ENCODE results near the gene SCML1.

The SCML1 gene

DNA sequence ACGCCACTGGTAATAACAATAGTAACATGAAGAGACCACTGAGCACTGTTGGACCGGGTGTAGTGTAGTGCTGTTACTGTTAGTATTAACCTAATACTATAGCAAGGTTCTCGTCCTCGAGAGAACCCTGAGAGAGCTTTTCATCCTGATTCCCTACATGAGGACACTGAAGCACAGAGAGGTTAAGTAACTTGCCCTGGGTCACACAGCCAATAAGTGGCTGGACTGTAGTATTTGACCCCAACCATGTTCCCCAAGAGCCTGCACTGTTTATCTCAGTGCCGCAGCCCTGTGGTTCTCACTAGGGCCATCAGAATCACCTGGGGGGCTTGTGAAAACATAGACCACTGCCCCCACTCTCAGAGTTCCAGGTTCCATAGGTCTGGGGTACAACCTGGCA, 10.4 kb downstream of the SCML1 start:
- ChIA-PET POLR2A (no interaction called here), CTCF (interaction anchor here (0.7 kb wide), 1 partner anchor 225 kb away, joined by 3 read pairs; no protein-coding TSS in a partner anchor)
- peaks cover 25 to 33% of the 10 kb centered on the region in 2 experiments; a peak in 2 of 3 replicates for H3K36me3 ChIP-seq (ENCODE audit: control insufficient read depth in 2 of 2, insufficient read depth in 1 of 2, low read length in 2 of 2)
- no peaks in the 10 kb centered on the region for H3K9me3 ChIP-seq (ENCODE audit: control insufficient read depth, insufficient read depth, low read depth, low read length)
- H3K4me1 ChIP-seq (ENCODE audit: control insufficient read depth, insufficient read depth, low read length) = peaks cover 3% of the 10 kb centered on the region; the same call in 1 of the 2 replicates
- no peak overlapping the region for H3K4me3 ChIP-seq (ENCODE audit: low read depth, low read length)
- TF ChIP-seq ZNF768 (tag by site-specific recombination; IDR thresholded peaks at IDR 0.05) = 0 out of 2 replicates have a peak, but pooled peaks have one; percentile 55
- TF ChIP-seq, protein P1, sequence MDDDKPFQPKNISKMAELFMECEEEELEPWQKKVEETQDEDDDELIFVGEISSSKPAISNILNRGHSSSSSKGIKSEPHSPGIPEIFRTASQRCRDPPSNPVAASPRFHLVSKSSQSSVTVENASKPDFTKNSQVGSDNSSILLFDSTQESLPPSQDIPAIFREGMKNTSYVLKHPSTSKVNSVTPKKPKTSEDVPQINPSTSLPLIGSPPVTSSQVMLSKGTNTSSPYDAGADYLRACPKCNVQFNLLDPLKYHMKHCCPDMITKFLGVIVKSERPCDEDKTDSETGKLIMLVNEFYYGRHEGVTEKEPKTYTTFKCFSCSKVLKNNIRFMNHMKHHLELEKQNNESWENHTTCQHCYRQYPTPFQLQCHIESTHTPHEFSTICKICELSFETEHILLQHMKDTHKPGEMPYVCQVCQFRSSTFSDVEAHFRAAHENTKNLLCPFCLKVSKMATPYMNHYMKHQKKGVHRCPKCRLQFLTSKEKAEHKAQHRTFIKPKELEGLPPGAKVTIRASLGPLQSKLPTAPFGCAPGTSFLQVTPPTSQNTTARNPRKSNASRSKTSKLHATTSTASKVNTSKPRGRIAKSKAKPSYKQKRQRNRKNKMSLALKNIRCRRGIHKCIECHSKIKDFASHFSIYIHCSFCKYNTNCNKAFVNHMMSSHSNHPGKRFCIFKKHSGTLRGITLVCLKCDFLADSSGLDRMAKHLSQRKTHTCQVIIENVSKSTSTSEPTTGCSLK (tag by site-specific recombination; IDR thresholded peaks at IDR 0.05) = no peak
- H3K27ac ChIP-seq (ENCODE audit: extremely low read depth, low read depth, low read length) = no peak overlapping the region

DNA sequence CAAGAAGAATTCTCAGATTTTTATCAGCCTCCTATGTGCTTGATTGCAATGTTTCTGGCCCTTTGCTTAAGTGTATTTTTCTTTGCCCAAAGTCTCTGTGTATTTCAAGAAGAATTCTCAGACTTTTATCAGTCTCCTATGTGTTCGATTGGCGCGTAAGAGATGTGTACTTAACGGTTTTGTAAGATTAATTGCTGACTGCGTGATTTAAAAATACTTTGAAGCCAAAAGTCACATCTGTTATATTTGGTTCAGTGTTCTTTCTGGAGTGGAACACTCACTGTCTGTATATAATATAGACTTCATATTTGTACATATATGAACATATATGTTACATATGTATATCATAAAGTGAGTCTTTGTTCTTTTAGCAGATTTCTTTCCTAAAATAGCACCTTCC, 11.4 kb downstream of the SCML1 start:
- Histone ChIP-seq H3K4me3 (ENCODE audit: low read depth, low read length) (no peak overlapping the region), H3K27ac (ENCODE audit: extremely low read depth, low read depth, low read length) (no peak overlapping the region), H3K36me3 (ENCODE audit: control insufficient read depth in 2 of 2, insufficient read depth in 1 of 2, low read length in 2 of 2) (peaks cover 31 to 38% of the 10 kb centered on the region in 2 experiments; a peak in 2 of 3 replicates), H3K9me3 (ENCODE audit: control insufficient read depth, insufficient read depth, low read depth, low read length) (no peaks in the 10 kb centered on the region), H3K4me1 (ENCODE audit: control insufficient read depth, insufficient read depth, low read length) (peaks cover 2% of the 10 kb centered on the region; the same call in 1 of the 2 replicates)
- POLR2A ChIA-PET = no interaction called here
- TF ChIP-seq ZNF514 (tag by site-specific recombination; IDR thresholded peaks at IDR 0.05) (no peak), ZNF510 (tag by site-specific recombination; IDR thresholded peaks at IDR 0.05; ENCODE audit: insufficient replicate concordance) (no peak), ZNF433 (tag by site-specific recombination; IDR thresholded peaks at IDR 0.05; ENCODE audit: low read depth) (no peak), ZBTB7A (tag by site-specific recombination; IDR thresholded peaks at IDR 0.05; ENCODE audit: low read depth) (no peak), HOXA7 (CRISPR knock-in tag; IDR thresholded peaks at IDR 0.05; ENCODE audit: borderline replicate concordance) (no peak), OSR2 (tag by site-specific recombination; IDR thresholded peaks at IDR 0.05) (no peak), ZNF792 (tag by site-specific recombination; IDR thresholded peaks at IDR 0.05) (no peak), ZNF530 (tag by site-specific recombination; IDR thresholded peaks at IDR 0.05; ENCODE audit: low read depth) (no peak), ZNF302 (tag by site-specific recombination; IDR thresholded peaks at IDR 0.05; ENCODE audit: low read depth) (no peak), GFI1B (tag by site-specific recombination; IDR thresholded peaks at IDR 0.05) (no peak), MZF1 (tag by site-specific recombination; IDR thresholded peaks at IDR 0.05; ENCODE audit: borderline replicate concordance) (no peak), ZNF248 (tag by site-specific recombination; IDR thresholded peaks at IDR 0.05) (no peak), ZNF155 (tag by site-specific recombination; IDR thresholded peaks at IDR 0.05) (no peak)
- TF ChIP-seq, protein P2, sequence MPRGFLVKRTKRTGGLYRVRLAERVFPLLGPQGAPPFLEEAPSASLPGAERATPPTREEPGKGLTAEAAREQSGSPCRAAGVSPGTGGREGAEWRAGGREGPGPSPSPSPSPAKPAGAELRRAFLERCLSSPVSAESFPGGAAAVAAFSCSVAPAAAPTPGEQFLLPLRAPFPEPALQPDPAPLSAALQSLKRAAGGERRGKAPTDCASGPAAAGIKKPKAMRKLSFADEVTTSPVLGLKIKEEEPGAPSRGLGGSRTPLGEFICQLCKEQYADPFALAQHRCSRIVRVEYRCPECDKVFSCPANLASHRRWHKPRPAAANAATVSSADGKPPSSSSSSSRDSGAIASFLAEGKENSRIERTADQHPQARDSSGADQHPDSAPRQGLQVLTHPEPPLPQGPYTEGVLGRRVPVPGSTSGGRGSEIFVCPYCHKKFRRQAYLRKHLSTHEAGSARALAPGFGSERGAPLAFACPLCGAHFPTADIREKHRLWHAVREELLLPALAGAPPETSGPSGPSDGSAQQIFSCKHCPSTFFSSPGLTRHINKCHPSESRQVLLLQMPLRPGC (tag by site-specific recombination; IDR thresholded peaks at IDR 0.05) = no peak
- TF ChIP-seq, protein P3, sequence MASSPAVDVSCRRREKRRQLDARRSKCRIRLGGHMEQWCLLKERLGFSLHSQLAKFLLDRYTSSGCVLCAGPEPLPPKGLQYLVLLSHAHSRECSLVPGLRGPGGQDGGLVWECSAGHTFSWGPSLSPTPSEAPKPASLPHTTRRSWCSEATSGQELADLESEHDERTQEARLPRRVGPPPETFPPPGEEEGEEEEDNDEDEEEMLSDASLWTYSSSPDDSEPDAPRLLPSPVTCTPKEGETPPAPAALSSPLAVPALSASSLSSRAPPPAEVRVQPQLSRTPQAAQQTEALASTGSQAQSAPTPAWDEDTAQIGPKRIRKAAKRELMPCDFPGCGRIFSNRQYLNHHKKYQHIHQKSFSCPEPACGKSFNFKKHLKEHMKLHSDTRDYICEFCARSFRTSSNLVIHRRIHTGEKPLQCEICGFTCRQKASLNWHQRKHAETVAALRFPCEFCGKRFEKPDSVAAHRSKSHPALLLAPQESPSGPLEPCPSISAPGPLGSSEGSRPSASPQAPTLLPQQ (tag by site-specific recombination; IDR thresholded peaks at IDR 0.05) = no peak
- TF ChIP-seq, protein P4, sequence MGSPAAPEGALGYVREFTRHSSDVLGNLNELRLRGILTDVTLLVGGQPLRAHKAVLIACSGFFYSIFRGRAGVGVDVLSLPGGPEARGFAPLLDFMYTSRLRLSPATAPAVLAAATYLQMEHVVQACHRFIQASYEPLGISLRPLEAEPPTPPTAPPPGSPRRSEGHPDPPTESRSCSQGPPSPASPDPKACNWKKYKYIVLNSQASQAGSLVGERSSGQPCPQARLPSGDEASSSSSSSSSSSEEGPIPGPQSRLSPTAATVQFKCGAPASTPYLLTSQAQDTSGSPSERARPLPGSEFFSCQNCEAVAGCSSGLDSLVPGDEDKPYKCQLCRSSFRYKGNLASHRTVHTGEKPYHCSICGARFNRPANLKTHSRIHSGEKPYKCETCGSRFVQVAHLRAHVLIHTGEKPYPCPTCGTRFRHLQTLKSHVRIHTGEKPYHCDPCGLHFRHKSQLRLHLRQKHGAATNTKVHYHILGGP (tag by site-specific recombination; IDR thresholded peaks at IDR 0.05) = no peak
- TF ChIP-seq, protein P5, sequence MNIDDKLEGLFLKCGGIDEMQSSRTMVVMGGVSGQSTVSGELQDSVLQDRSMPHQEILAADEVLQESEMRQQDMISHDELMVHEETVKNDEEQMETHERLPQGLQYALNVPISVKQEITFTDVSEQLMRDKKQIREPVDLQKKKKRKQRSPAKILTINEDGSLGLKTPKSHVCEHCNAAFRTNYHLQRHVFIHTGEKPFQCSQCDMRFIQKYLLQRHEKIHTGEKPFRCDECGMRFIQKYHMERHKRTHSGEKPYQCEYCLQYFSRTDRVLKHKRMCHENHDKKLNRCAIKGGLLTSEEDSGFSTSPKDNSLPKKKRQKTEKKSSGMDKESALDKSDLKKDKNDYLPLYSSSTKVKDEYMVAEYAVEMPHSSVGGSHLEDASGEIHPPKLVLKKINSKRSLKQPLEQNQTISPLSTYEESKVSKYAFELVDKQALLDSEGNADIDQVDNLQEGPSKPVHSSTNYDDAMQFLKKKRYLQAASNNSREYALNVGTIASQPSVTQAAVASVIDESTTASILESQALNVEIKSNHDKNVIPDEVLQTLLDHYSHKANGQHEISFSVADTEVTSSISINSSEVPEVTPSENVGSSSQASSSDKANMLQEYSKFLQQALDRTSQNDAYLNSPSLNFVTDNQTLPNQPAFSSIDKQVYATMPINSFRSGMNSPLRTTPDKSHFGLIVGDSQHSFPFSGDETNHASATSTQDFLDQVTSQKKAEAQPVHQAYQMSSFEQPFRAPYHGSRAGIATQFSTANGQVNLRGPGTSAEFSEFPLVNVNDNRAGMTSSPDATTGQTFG (tag by site-specific recombination; IDR thresholded peaks at IDR 0.05; ENCODE audit: borderline replicate concordance) = no peak
- TF ChIP-seq, protein P6, sequence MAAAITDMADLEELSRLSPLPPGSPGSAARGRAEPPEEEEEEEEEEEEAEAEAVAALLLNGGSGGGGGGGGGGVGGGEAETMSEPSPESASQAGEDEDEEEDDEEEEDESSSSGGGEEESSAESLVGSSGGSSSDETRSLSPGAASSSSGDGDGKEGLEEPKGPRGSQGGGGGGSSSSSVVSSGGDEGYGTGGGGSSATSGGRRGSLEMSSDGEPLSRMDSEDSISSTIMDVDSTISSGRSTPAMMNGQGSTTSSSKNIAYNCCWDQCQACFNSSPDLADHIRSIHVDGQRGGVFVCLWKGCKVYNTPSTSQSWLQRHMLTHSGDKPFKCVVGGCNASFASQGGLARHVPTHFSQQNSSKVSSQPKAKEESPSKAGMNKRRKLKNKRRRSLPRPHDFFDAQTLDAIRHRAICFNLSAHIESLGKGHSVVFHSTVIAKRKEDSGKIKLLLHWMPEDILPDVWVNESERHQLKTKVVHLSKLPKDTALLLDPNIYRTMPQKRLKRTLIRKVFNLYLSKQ (tag by site-specific recombination; IDR thresholded peaks at IDR 0.05; ENCODE audit: borderline replicate concordance) = no peak
- TF ChIP-seq, protein P7, sequence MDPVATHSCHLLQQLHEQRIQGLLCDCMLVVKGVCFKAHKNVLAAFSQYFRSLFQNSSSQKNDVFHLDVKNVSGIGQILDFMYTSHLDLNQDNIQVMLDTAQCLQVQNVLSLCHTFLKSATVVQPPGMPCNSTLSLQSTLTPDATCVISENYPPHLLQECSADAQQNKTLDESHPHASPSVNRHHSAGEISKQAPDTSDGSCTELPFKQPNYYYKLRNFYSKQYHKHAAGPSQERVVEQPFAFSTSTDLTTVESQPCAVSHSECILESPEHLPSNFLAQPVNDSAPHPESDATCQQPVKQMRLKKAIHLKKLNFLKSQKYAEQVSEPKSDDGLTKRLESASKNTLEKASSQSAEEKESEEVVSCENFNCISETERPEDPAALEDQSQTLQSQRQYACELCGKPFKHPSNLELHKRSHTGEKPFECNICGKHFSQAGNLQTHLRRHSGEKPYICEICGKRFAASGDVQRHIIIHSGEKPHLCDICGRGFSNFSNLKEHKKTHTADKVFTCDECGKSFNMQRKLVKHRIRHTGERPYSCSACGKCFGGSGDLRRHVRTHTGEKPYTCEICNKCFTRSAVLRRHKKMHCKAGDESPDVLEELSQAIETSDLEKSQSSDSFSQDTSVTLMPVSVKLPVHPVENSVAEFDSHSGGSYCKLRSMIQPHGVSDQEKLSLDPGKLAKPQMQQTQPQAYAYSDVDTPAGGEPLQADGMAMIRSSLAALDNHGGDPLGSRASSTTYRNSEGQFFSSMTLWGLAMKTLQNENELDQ (tag by site-specific recombination; IDR thresholded peaks at IDR 0.05; ENCODE audit: low read depth) = no peak
- CTCF ChIA-PET = interaction anchor here (0.6 kb wide), 1 partner anchor 61 kb away, joined by 4 read pairs; no protein-coding TSS in a partner anchor
